Sigmoid colon (tissue), 7 donors: Measurements from ENCODE around the gene CDRT4. TPM values are rescaled to one million over a fixed set of nuclear protein-coding genes. Genes with fewer than 3 reads are reported as not detected.
A peak's percentile ranks its signal among the peaks of the same experiment; 100 is the strongest.

Experiments
- DNase-seq: peaks from one replicate; pipeline ENCODE4 v3.0.0-alpha.2; 2019
- H3K27ac ChIP-seq, 4 donors: fragments of 200-600 bp; sonication (generic); one replicate each; pipeline ENCODE4 v1.5.1; 2016 to 2019; ENCODE audit warnings: mild to moderate bottlenecking in 1 of 4
- H3K27me3 ChIP-seq, 3 donors: fragments of 200-600 bp; sonication (generic); one replicate each; pipeline ENCODE4 v1.5.1; 2019; ENCODE audit warnings: mild to moderate bottlenecking in 1 of 3
- H3K36me3 ChIP-seq, 4 donors: fragments of 200-600 bp; sonication (generic); one replicate each; pipeline ENCODE4 v1.5.1; 2016 to 2019
- H3K4me1 ChIP-seq, 4 donors: fragments of 200-600 bp; sonication (generic); one replicate each; pipeline ENCODE4 v1.5.1; 2017 to 2019
- H3K4me3 ChIP-seq, 4 donors: fragments of 200-600 bp; sonication (generic); one replicate each; pipeline ENCODE4 v1.5.1; 2017 to 2019; ENCODE audit warnings: mild to moderate bottlenecking in 2 of 4, moderate library complexity in 1 of 4
- H3K9me3 ChIP-seq, 4 donors: fragments of 200-600 bp in 3 of 4; sonication (generic) in 3 of 4; one replicate each; pipeline versions ENCODE4 v1.5.1 to v1.6.1; 2013 to 2019
- EP300 ChIP-seq, 4 donors: sonication (generic); formaldehyde crosslinking; IDR thresholded peaks; one replicate each; pipeline ENCODE4 v1.6.1; 2017; ENCODE audit warnings: antibody characterized with exemption in 4 of 4
- POLR2A ChIP-seq, 2 donors: fragments of 450-650 bp; IDR thresholded peaks; one replicate each; pipeline ENCODE4 v1.6.1; 2016; ENCODE audit warnings: antibody characterized with exemption in 2 of 2, mild to moderate bottlenecking in 2 of 2, moderate library complexity in 2 of 2
- POLR2AphosphoS5 ChIP-seq, 4 donors: sonication (generic); formaldehyde crosslinking; IDR thresholded peaks; one replicate each; pipeline ENCODE4 v1.6.1; 2017; ENCODE audit warnings: antibody characterized with exemption in 4 of 4
- WGBS, 2 donors: extraction: QIAGEN DNeasy Blood & Tissue Kit; methylation state at CpG; one replicate each; pipeline ENCODE4 v1.1.7; 2013; 5-methylcytosine and 5-hydroxymethylcytosine counted together
- intact Hi-C: fragments of 100-400 bp; cut with DNase I; formaldehyde crosslinking; loops from one replicate; pipeline ENCODE4 v1.15.1; 2023
- polyA plus RNA-seq, 3 donors: library from polyadenylated mRNA; stranded (reverse); fragments of 200-250 nt; gene quantifications; one replicate each; pipeline ENCODE4 v1.2.3, GENCODE V29; 2013
- total RNA-seq, 4 donors: library from RNA; depleted of rRNA; stranded (reverse); fragments of >200 nt; gene quantifications; one replicate each; pipeline ENCODE4 v1.1.0, GENCODE V29; 2016
- TF ChIP-seq, protein P1 (sequence below), 4 experiments: fragments of 450-650 bp in 3 of 4; fragments of 200-600 bp in 1 of 4; IDR thresholded peaks; one replicate each; pipeline ENCODE4 v1.5.1; 2016 to 2019; ENCODE audit warnings: antibody characterized with exemption in 4 of 4, mild to moderate bottlenecking in 3 of 4, moderate library complexity in 2 of 4
- donor health status: healthy with polysubstance abuse.
- donor health status: Bipolar disorder and iron deficiency.
- donor health status: healthy.

CDRT4 gene
- total RNA-seq = 1 to 10 TPM in 3 of 4 donors, not detected in 1; 2.5 to 5.0 (median 3.8) TPM
- polyA plus RNA-seq = 1 to 10 TPM; 1.8 to 6.6 (median 3.5) TPM

DNA sequence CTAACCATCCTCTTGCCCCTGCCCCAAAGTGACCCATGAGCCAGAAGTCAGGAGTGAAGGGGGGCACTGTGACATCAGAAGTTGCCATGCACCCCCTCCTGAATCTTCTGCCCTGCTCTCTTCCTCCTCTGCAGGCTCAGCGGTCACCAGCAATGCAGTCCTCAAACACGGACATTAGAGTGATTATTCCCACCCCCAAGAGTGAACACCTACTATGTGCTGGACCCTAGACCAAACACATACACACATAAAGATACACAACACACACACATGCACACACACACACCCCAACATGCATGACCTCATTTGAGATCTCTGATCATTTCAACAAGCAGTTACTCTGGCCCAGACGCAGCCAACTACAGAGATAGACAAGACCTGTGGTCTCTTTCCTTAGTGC lies at the start of gene CDRT4:
Gene CDRT4 (minus strand): TSS at position 30 of the 400 bp plus-strand sequence. CDS start 27,383 bp downstream, outside the sequence.
- intact Hi-C loops = no loop called here
- Histone ChIP-seq H3K4me3 (no peak within 1 kb of the TSS), H3K27ac (peak within 1 kb of the TSS in 3 of 4 donors; percentile 39 to 60 (median 47)), H3K9me3 (no peaks in the 10 kb centered on the region), H3K36me3 (no peaks in the 10 kb centered on the region), H3K27me3 (no peaks in the 10 kb centered on the region), H3K4me1 (peaks cover 0 to 41% (median 34%) of the 10 kb centered on the region in 4 donors)
- TF ChIP-seq POLR2AphosphoS5 (IDR thresholded peaks at IDR 0.05) (no peak), POLR2A (IDR thresholded peaks at IDR 0.05) (no peak), EP300 (IDR thresholded peaks at IDR 0.05) (no peak)
- TF ChIP-seq, protein P1, sequence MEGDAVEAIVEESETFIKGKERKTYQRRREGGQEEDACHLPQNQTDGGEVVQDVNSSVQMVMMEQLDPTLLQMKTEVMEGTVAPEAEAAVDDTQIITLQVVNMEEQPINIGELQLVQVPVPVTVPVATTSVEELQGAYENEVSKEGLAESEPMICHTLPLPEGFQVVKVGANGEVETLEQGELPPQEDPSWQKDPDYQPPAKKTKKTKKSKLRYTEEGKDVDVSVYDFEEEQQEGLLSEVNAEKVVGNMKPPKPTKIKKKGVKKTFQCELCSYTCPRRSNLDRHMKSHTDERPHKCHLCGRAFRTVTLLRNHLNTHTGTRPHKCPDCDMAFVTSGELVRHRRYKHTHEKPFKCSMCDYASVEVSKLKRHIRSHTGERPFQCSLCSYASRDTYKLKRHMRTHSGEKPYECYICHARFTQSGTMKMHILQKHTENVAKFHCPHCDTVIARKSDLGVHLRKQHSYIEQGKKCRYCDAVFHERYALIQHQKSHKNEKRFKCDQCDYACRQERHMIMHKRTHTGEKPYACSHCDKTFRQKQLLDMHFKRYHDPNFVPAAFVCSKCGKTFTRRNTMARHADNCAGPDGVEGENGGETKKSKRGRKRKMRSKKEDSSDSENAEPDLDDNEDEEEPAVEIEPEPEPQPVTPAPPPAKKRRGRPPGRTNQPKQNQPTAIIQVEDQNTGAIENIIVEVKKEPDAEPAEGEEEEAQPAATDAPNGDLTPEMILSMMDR (IDR thresholded peaks at IDR 0.05) = no peak
- DNase-seq = no peak
- WGBS, 2 donors = 89 to 93% methylated on average over 3 of the region's 3 CpGs

DNA sequence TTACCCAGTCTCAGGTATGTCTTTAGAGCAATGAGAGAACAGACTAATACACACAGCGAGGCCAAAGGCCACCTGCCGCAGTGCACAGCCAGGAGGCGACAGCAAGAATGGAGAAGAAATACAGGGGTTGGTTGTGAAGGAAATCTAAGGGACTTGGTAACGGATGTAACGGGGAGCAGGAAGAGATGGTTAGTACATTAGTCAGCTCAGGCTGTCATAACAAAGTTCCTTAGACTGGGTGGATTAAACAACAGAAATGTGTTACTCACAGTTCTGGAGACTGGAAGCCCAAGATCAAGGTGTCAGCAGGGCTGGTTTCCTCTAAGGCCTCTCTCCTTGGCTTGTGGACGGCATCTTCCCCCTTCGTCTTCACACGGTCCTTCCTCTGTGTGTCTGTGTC lies 48.7 kb upstream of the CDRT4 start:
- H3K4me1 ChIP-seq = peaks cover 0 to 27% (median 13%) of the 10 kb centered on the region in 4 donors
- no peak for DNase-seq
- no peak for TF ChIP-seq POLR2A (IDR thresholded peaks at IDR 0.05)
- TF ChIP-seq, protein P1 (IDR thresholded peaks at IDR 0.05) = no peak
- no peak for TF ChIP-seq EP300 (IDR thresholded peaks at IDR 0.05)
- no peak for TF ChIP-seq POLR2AphosphoS5 (IDR thresholded peaks at IDR 0.05)
- no peak overlapping the region for H3K4me3 ChIP-seq
- intact Hi-C loops = no loop called here
- H3K36me3 ChIP-seq = peaks cover 0 to 10% (median 0%) of the 10 kb centered on the region in 4 donors
- 96% methylated on average over 8 of the region's 8 CpGs for WGBS, 2 donors
- H3K27me3 ChIP-seq = no peaks in the 10 kb centered on the region
- H3K9me3 ChIP-seq = no peaks in the 10 kb centered on the region
- no peak overlapping the region for H3K27ac ChIP-seq

DNA sequence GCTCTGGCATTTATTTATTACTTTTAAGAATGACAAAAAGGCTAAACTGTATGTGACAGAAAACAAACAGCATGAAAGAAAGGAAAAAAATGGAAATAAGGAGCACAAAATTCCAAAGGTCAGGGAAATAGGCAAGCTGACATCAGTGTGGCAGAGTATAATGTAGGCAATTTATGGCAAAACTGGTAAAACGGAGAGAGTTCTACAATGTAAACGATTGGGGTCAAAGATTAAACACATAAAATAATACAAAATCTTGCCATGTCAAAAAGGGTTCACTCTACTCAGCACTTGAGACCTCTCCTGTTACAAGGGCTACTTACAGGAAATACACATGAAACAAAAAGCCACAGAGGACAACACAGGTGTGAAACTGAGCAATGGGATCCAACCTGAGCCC lies 47.0 kb upstream of the CDRT4 start:
- WGBS, 2 donors = 12 to 62% methylated on average over 2 of the region's 2 CpGs

DNA sequence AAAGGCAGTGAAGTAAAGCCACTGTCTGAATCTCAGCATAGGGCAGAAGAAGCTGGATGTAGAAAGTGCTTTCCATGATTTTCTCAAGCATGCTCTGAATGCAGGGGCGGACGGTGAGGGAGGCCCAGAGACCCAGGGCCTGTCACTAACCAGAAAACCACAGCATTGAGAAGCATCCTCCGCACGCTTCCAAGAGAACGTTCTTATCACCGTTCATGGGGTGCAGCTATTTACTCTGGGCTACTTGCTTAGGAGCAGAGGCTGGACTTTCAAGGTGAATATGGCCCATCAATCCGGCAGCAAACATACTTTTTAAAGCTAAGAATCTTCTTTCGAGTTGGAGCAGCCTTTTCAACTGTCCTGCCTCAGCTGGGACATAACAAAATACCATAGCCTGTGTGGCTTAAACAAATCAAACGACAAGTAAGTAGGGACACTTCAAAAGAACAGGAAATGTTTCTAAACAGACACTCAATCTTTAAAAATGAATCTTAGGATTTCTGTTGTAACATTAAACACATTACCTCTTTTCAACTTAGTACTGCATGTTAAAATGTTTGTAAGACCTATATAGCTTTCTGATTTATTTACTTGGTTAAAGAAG lies 46.5 kb upstream of the CDRT4 start:
- Histone ChIP-seq H3K4me1 (peaks cover 0 to 28% (median 17%) of the 10 kb centered on the region in 4 donors), H3K27ac (peak overlapping the region; percentile 43 to 63 (median 62)), H3K4me3 (no peak overlapping the region), H3K9me3 (no peaks in the 10 kb centered on the region), H3K36me3 (peaks cover 0 to 10% (median 0%) of the 10 kb centered on the region in 4 donors), H3K27me3 (no peaks in the 10 kb centered on the region)
- intact Hi-C loops = no loop called here
- WGBS, 2 donors = 38 to 66% methylated on average over 9 of the region's 9 CpGs
- no peak for DNase-seq
- TF ChIP-seq EP300 (IDR thresholded peaks at IDR 0.05) (no peak), POLR2A (IDR thresholded peaks at IDR 0.05) (no peak), POLR2AphosphoS5 (IDR thresholded peaks at IDR 0.05) (no peak)
- TF ChIP-seq, protein P1 (IDR thresholded peaks at IDR 0.05) = no peak

More for the DNA sequence above, 47.0 kb upstream of the CDRT4 start:
- H3K36me3 ChIP-seq = peaks cover 0 to 10% (median 0%) of the 10 kb centered on the region in 4 donors
- H3K9me3 ChIP-seq = no peaks in the 10 kb centered on the region
- no peak for DNase-seq
- H3K4me3 ChIP-seq = no peak overlapping the region
- H3K27me3 ChIP-seq = no peaks in the 10 kb centered on the region
- H3K27ac ChIP-seq = peak overlapping the region in 2 of 4 donors; percentile 63
- intact Hi-C loops = no loop called here
- TF ChIP-seq EP300 (IDR thresholded peaks at IDR 0.05) (no peak), POLR2A (IDR thresholded peaks at IDR 0.05) (no peak), POLR2AphosphoS5 (IDR thresholded peaks at IDR 0.05) (no peak)
- TF ChIP-seq, protein P1 (IDR thresholded peaks at IDR 0.05) = no peak
- H3K4me1 ChIP-seq = peaks cover 0 to 28% (median 17%) of the 10 kb centered on the region in 4 donors
